ENCODE measurements around the gene KLHL17. TPM values are rescaled to one million over a fixed set of nuclear protein-coding genes. Genes with fewer than 3 reads are reported as not detected.
"Not testable (repeated sequence)": the region's sequence is repeated elsewhere in the genome, so short reads cannot be mapped to it uniquely, and the experiment has no call there.

Gene KLHL17
- total and polyA plus RNA-seq, 4 donors: 0.98 to 5.4 (median 2.1) TPM

GRCh38 chr1:984476-984814 lies 24.1 kb downstream of the KLHL17 start:
- Histone ChIP-seq H3K4me1 (ENCODE audit: control insufficient read depth in 4 of 4, insufficient read depth in 4 of 4, low read length in 3 of 4) (peaks cover 0 to 2% (median 0%) of the 10 kb centered on the region in 4 donors), H3K4me3 (ENCODE audit: low read depth in 1 of 3, low read length in 3 of 3) (no peak overlapping the region), H3K9me3 (ENCODE audit: control insufficient read depth in 4 of 4, low read length in 3 of 4) (no peaks in the 10 kb centered on the region), H3K9ac (ENCODE audit: low read depth in 1 of 2, low read length in 2 of 2) (no peak overlapping the region), H3K27me3 (ENCODE audit: control insufficient read depth in 4 of 4, insufficient read depth in 4 of 4, low read length in 3 of 4) (peaks cover 0 to 6% (median 2%) of the 10 kb centered on the region in 4 donors), H3K27ac (ENCODE audit: low read depth in 1 of 2, low read length in 2 of 2) (no peak overlapping the region), H3K36me3 (ENCODE audit: control insufficient read depth in 4 of 4, insufficient read depth in 3 of 4, low read depth in 1 of 4, low read length in 3 of 4) (no peaks in the 10 kb centered on the region)
- TF ChIP-seq MAX (IDR thresholded peaks at IDR 0.05): no peak
- TF ChIP-seq CTCF (IDR thresholded peaks at IDR 0.05; ENCODE audit: low read depth, low read length, missing input control): no peak
- no peak for TF ChIP-seq JUND (IDR thresholded peaks at IDR 0.05)
- TF ChIP-seq FOXA2 (IDR thresholded peaks at IDR 0.05): no peak
- TF ChIP-seq NR2F2 (IDR thresholded peaks at IDR 0.05): no peak
- no peak for TF ChIP-seq TAF1 (conservative IDR thresholded peaks at IDR 0.05)
- TF ChIP-seq ATF3 (IDR thresholded peaks at IDR 0.05): no peak
- no peak for TF ChIP-seq HNF4G (IDR thresholded peaks at IDR 0.05)
- no peak for TF ChIP-seq GABPA (IDR thresholded peaks at IDR 0.05 in 1 of 2, conservative IDR thresholded peaks at IDR 0.05 in 1 of 2)
- no peak for TF ChIP-seq REST (IDR thresholded peaks at IDR 0.05)
- TF ChIP-seq RAD21 (IDR thresholded peaks at IDR 0.05): no peak
- DNase-seq (ENCODE audit: low spot score): no peak
- 56% methylated on average over 12 of the region's 12 CpGs for WGBS

GRCh38 chr1:985126-985525 lies 24.7 kb downstream of the KLHL17 start:
- Histone ChIP-seq H3K4me3 (ENCODE audit: low read depth in 1 of 3, low read length in 3 of 3) (no peak overlapping the region), H3K9ac (ENCODE audit: low read depth in 1 of 2, low read length in 2 of 2) (no peak overlapping the region), H3K27ac (ENCODE audit: low read depth in 1 of 2, low read length in 2 of 2) (no peak overlapping the region), H3K27me3 (ENCODE audit: control insufficient read depth in 4 of 4, insufficient read depth in 4 of 4, low read length in 3 of 4) (peaks cover 0 to 6% (median 2%) of the 10 kb centered on the region in 4 donors), H3K4me1 (ENCODE audit: control insufficient read depth in 4 of 4, insufficient read depth in 4 of 4, low read length in 3 of 4) (peaks cover 0 to 2% (median 0%) of the 10 kb centered on the region in 4 donors), H3K36me3 (ENCODE audit: control insufficient read depth in 4 of 4, insufficient read depth in 3 of 4, low read depth in 1 of 4, low read length in 3 of 4) (no peaks in the 10 kb centered on the region), H3K9me3 (ENCODE audit: control insufficient read depth in 4 of 4, low read length in 3 of 4) (no peaks in the 10 kb centered on the region)
- TF ChIP-seq YY1 (IDR thresholded peaks at IDR 0.05): no peak
- no peak for DNase-seq (ENCODE audit: low spot score)
- 78% methylated on average over 13 of the region's 13 CpGs for WGBS

- H3K9ac ChIP-seq (ENCODE audit: low read depth in 1 of 2, low read length in 2 of 2); H3K9me3 ChIP-seq (ENCODE audit: control insufficient read depth in 4 of 4, low read length in 3 of 4); H3K36me3 ChIP-seq (ENCODE audit: control insufficient read depth in 4 of 4, insufficient read depth in 3 of 4, low read depth in 1 of 4, low read length in 3 of 4); H3K27me3 ChIP-seq (ENCODE audit: control insufficient read depth in 4 of 4, insufficient read depth in 4 of 4, low read length in 3 of 4); H3K4me3 ChIP-seq (ENCODE audit: low read depth in 1 of 3, low read length in 3 of 3); H3K4me1 ChIP-seq (ENCODE audit: control insufficient read depth in 4 of 4, insufficient read depth in 4 of 4, low read length in 3 of 4); H3K27ac ChIP-seq (ENCODE audit: low read depth in 1 of 2, low read length in 2 of 2); DNase-seq (ENCODE audit: low spot score): not testable (repeated sequence)
- 86% methylated on average over 5 of the region's 5 CpGs for WGBS
Observed at GRCh38 chr1:988061-988460, 27.7 kb downstream of the KLHL17 start.

- not testable (repeated sequence) for H3K36me3 ChIP-seq (ENCODE audit: control insufficient read depth in 4 of 4, insufficient read depth in 3 of 4, low read depth in 1 of 4, low read length in 3 of 4); H3K4me1 ChIP-seq (ENCODE audit: control insufficient read depth in 4 of 4, insufficient read depth in 4 of 4, low read length in 3 of 4); H3K27me3 ChIP-seq (ENCODE audit: control insufficient read depth in 4 of 4, insufficient read depth in 4 of 4, low read length in 3 of 4); H3K27ac ChIP-seq (ENCODE audit: low read depth in 1 of 2, low read length in 2 of 2); H3K9ac ChIP-seq (ENCODE audit: low read depth in 1 of 2, low read length in 2 of 2); H3K4me3 ChIP-seq (ENCODE audit: low read depth in 1 of 3, low read length in 3 of 3); DNase-seq (ENCODE audit: low spot score); H3K9me3 ChIP-seq (ENCODE audit: control insufficient read depth in 4 of 4, low read length in 3 of 4)
- WGBS: 95% methylated on average over 6 of the region's 6 CpGs
Observed at GRCh38 chr1:991275-991674, 30.9 kb downstream of the KLHL17 start.
